ENCODE measurements around the gene MLLT11. TPM values are rescaled to one million over a fixed set of nuclear protein-coding genes. Genes with fewer than 3 reads are reported as not detected.

The MLLT11 gene
- total RNA-seq, 3 donors from 2014 or later (not counting 1 experiment from before 2014, with no cell fraction given), result 11.2 to 18.6 (median 17.6) TPM

DNA sequence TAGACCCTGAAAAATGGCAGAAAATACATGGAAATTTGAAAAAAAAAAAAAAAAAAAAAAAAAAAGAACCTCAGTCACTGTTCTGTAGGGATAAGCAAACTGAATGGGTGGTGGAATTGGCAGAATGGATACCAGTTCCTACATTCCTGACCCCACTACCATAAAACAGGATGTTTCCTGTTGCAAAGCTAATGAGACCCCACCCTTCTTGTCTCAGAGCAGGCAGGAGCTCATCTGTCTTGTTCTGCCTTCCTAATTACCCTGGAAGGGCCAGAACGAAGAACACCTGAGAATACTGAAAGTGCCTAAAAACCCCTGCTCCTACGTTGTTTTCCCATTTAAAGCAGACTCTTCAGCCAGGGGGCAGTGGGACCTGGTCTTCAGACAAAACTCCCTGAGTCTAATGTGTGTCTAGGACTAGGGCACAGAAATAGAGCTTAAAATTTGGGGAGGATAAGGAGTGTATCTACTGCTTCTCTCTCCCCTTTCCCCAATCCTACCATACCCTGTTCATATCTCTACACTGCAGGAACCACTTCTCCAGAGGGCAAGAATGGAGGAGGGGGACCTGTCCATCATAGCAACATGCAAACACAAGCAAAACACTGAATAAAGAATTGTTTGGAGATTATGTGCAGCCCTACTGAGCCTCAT lies 8.7 kb upstream of the MLLT11 start:
- Histone ChIP-seq H3K4me1 (ENCODE audit: control insufficient read depth, insufficient read depth, low read length) (peaks cover 54% of the 10 kb centered on the region), H3K27me3 (ENCODE audit: control insufficient read depth, insufficient read depth, low read length) (no peaks in the 10 kb centered on the region), H3K4me3 (ENCODE audit: low read length) (no peak overlapping the region), H3K9me3 (ENCODE audit: control insufficient read depth, insufficient read depth, low read length) (no peaks in the 10 kb centered on the region), H3K27ac (ENCODE audit: low read length) (peak overlapping the region; percentile 34), H3K36me3 (ENCODE audit: control insufficient read depth, insufficient read depth, low read length) (peaks cover 56% of the 10 kb centered on the region)
- H3K27ac Mint-ChIP-seq, result peak overlapping the region; percentile 98 to 99
- H3K36me3 Mint-ChIP-seq, result peaks cover 33% of the 10 kb centered on the region
- ATAC-seq (no peak), DNase-seq (no peak)
- peaks cover 80% of the 10 kb centered on the region in 2 donors for H3K4me1 Mint-ChIP-seq
- no peaks in the 10 kb centered on the region for H3K9me3 Mint-ChIP-seq
- WGBS (ENCODE audit: insufficient coverage), result 84% methylated on average over 2 of the region's 2 CpGs
- TF ChIP-seq, protein P1, sequence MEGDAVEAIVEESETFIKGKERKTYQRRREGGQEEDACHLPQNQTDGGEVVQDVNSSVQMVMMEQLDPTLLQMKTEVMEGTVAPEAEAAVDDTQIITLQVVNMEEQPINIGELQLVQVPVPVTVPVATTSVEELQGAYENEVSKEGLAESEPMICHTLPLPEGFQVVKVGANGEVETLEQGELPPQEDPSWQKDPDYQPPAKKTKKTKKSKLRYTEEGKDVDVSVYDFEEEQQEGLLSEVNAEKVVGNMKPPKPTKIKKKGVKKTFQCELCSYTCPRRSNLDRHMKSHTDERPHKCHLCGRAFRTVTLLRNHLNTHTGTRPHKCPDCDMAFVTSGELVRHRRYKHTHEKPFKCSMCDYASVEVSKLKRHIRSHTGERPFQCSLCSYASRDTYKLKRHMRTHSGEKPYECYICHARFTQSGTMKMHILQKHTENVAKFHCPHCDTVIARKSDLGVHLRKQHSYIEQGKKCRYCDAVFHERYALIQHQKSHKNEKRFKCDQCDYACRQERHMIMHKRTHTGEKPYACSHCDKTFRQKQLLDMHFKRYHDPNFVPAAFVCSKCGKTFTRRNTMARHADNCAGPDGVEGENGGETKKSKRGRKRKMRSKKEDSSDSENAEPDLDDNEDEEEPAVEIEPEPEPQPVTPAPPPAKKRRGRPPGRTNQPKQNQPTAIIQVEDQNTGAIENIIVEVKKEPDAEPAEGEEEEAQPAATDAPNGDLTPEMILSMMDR (IDR thresholded peaks at IDR 0.05), result no peak
- no peaks in the 10 kb centered on the region for H3K27me3 Mint-ChIP-seq (ENCODE audit: low read depth in 2 of 2)
- intact Hi-C loops (cut with micrococcal nuclease), result no loop called here
- H3K4me3 Mint-ChIP-seq, result peak overlapping the region; percentile 37

DNA sequence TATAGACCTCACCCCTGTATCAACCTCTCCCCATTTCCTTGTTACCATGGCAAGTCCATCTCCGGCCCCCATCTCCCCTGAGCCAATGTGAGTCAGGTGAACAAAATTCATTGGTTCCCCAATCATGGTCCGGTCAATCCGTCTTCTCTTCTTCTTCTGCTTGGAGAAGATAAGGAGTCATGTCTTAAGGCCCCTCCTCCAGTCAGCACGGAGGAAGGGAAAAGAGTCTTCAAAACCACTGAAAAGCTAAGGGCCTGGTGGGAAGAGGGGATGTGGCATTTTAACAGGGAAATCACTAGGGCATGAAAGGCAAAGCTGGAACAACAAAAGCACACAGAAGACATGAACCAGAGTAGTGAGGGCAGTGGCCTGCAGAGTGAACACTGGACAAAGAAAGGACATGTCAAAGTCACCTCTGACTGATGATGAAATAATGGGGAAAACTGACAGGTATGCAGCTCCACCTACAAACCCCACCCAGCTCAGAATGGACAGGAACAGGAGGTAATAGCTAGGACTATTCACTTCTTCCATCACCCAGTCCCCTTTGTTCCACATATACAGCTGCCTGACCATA lies 5.1 kb upstream of the MLLT11 start:
- H3K27ac ChIP-seq (ENCODE audit: low read length), result peak overlapping the region; percentile 89
- TF ChIP-seq, protein P1 (IDR thresholded peaks at IDR 0.05), result no peak
- H3K27me3 ChIP-seq (ENCODE audit: control insufficient read depth, insufficient read depth, low read length), result no peaks in the 10 kb centered on the region
- H3K9me3 ChIP-seq (ENCODE audit: control insufficient read depth, insufficient read depth, low read length), result no peaks in the 10 kb centered on the region
- ATAC-seq (no peak), DNase-seq (no peak)
- Mint-ChIP-seq H3K36me3 (peaks cover 43% of the 10 kb centered on the region), H3K27ac (peak overlapping the region; percentile 98 to 99), H3K4me3 (peak overlapping the region; percentile 92), H3K9me3 (no peaks in the 10 kb centered on the region), H3K27me3 (ENCODE audit: low read depth in 2 of 2) (no peaks in the 10 kb centered on the region), H3K4me1 (peaks cover 77 to 80% of the 10 kb centered on the region in 2 donors)
- WGBS (ENCODE audit: insufficient coverage), result 78% methylated on average over 4 of the region's 4 CpGs
- intact Hi-C loops (cut with micrococcal nuclease), result loop anchor here (5.0 kb wide), 3 partner anchors 33 to 483 kb away; partner anchors contain the start of gene ZNF687
- H3K4me3 ChIP-seq (ENCODE audit: low read length), result peak overlapping the region; percentile 95
- peaks cover 46% of the 10 kb centered on the region for H3K4me1 ChIP-seq (ENCODE audit: control insufficient read depth, insufficient read depth, low read length)
- peaks cover 60% of the 10 kb centered on the region for H3K36me3 ChIP-seq (ENCODE audit: control insufficient read depth, insufficient read depth, low read length)

DNA sequence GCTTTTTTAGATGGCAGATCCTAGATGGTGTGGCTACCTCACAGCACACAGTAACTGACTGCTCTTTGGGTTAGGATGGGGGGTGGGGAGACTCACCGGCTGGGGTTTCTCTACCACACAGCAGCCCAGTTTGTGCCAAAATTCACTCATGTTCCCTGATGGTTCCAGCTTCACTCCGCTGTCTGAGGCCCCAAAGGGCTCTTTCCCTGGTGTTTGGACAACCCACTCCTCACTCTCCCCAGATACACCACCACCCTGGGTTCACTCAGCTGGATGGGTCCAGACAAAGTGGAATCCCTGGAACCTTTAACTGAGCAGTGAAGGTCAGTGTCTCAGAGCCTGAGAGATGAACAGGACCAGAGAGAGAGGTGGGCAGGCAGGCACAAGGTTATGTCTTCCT lies 4.6 kb upstream of the MLLT11 start:
- Histone ChIP-seq H3K9me3 (ENCODE audit: control insufficient read depth, insufficient read depth, low read length) (no peaks in the 10 kb centered on the region), H3K4me3 (ENCODE audit: low read length) (peak overlapping the region; percentile 95), H3K27me3 (ENCODE audit: control insufficient read depth, insufficient read depth, low read length) (no peaks in the 10 kb centered on the region), H3K27ac (ENCODE audit: low read length) (peak overlapping the region; percentile 89), H3K4me1 (ENCODE audit: control insufficient read depth, insufficient read depth, low read length) (peaks cover 51% of the 10 kb centered on the region), H3K36me3 (ENCODE audit: control insufficient read depth, insufficient read depth, low read length) (peaks cover 60% of the 10 kb centered on the region)
- no peak for ATAC-seq
- Mint-ChIP-seq H3K36me3 (peaks cover 43% of the 10 kb centered on the region), H3K27me3 (ENCODE audit: low read depth in 2 of 2) (no peaks in the 10 kb centered on the region), H3K27ac (peak overlapping the region; percentile 98 to 99), H3K4me3 (peak overlapping the region; percentile 92), H3K9me3 (no peaks in the 10 kb centered on the region), H3K4me1 (peaks cover 79 to 80% of the 10 kb centered on the region in 2 donors)
- intact Hi-C loops (cut with micrococcal nuclease), result loop anchor here (5.0 kb wide), 3 partner anchors 33 to 483 kb away; partner anchors contain the start of gene ZNF687
- no peak for DNase-seq
- TF ChIP-seq, protein P1 (IDR thresholded peaks at IDR 0.05), result no peak
- 33% methylated on average over 1 of the region's 2 CpGs for WGBS (ENCODE audit: insufficient coverage)
